Adrenal gland (tissue), 12 donors: ENCODE data around the gene RHOBTB1. TPM values are rescaled to one million over a fixed set of nuclear protein-coding genes. Genes with fewer than 3 reads are reported as not detected.

Experiments
- DNase-seq, 7 donors: peaks; one replicate each; pipeline ENCODE4 v3.0.0-alpha.2; 2019 to 2020
- H3K27ac ChIP-seq, 5 donors: fragments of 200-600 bp; sonication (generic) in 4 of 5; 1 replicate in 3 of 5; 2 replicates in 2 of 5; pipeline versions ENCODE4 v1.5.1 to v1.8.0; 2016 to 2020; ENCODE audit warnings: mild to moderate bottlenecking in 1 of 5
- H3K27me3 ChIP-seq: fragments of 200-600 bp; 2 replicates; pipeline ENCODE4 v1.8.0; 2021
- H3K36me3 ChIP-seq, 2 donors: fragments of 200-600 bp; replicated peaks in 1 of 2; 1 replicate in 1 of 2; 2 replicates in 1 of 2; pipeline versions ENCODE4 v1.5.1 to v1.8.0; 2018 to 2022
- H3K4me1 ChIP-seq, 2 donors: fragments of 200-600 bp; replicated peaks in 1 of 2; 1 replicate in 1 of 2; 2 replicates in 1 of 2; pipeline versions ENCODE4 v1.5.1 to v1.8.0; 2018 to 2021
- H3K4me3 ChIP-seq, 4 donors: fragments of 200-600 bp; sonication (generic) in 3 of 4; one replicate each; pipeline ENCODE4 v1.5.1; 2016 to 2018
- H3K9me3 ChIP-seq, 3 donors: fragments of 200-600 bp; sonication (generic) in 1 of 3; replicated peaks in 1 of 3; 1 replicate in 2 of 3; 2 replicates in 1 of 3; pipeline versions ENCODE4 v1.5.1 to v1.8.0; 2016 to 2021
- CTCF ChIP-seq, 6 experiments: fragments of 450-650 bp in 4 of 6; fragments of 200-600 bp in 2 of 6; sonication (generic) in 1 of 6; IDR thresholded peaks; 1 replicate in 5 of 6; 2 replicates in 1 of 6; pipeline versions ENCODE4 v1.5.1 to v1.8.0; 2016 to 2021; ENCODE audit warnings: antibody characterized with exemption in 6 of 6, mild to moderate bottlenecking in 2 of 6, moderate library complexity in 1 of 6
- POLR2A ChIP-seq, 2 donors: fragments of 450-650 bp; IDR thresholded peaks; one replicate each; pipeline ENCODE4 v1.6.1; 2017; ENCODE audit warnings: antibody characterized with exemption in 2 of 2, mild to moderate bottlenecking in 2 of 2, moderate library complexity in 1 of 2
- WGBS, 4 donors: extraction: QIAGEN DNeasy Blood & Tissue Kit in 2 of 4; methylation state at CpG; one replicate each; pipeline versions ENCODE4 v1.1.5 to v1.1.7; 2013 to 2017; 5-methylcytosine and 5-hydroxymethylcytosine counted together
- intact Hi-C, 2 donors: fragments of 100-400 bp; cut with DNase I; formaldehyde crosslinking; loops; one replicate each; pipeline versions ENCODE4 v1.14.1 to v1.15.0; 2022 to 2023
- polyA plus RNA-seq, 3 donors: library from polyadenylated mRNA; stranded (reverse); fragments of 200-250 nt in 2 of 3; fragments of 350-450 nt in 1 of 3; fragmentation: Illumina TruSeq in 1 of 3; extraction: RNeasy Lipid Tissue Mini Kit (QIAGEN cat#74804) in 1 of 3; gene quantifications; one replicate each; pipeline ENCODE4 v1.2.3, GENCODE V29; 2013 to 2014
- total RNA-seq, 9 donors: library from RNA; depleted of rRNA in 4 of 9; stranded (reverse); fragments of >200 nt in 4 of 9; fragments of 120-200 nt in 1 of 9; fragmentation: NEBNext Ultra II Directional in 1 of 9; extraction: Animal tissue kit (Norgen Biotek cat#: 25700) in 1 of 9; gene quantifications; one replicate each; pipeline versions ENCODE4 v1.1.0 to v1.2.4, GENCODE V29; 2013 to 2023
- donor health status: healthy with polysubstance abuse.
- donor health status: Bipolar disorder and iron deficiency.
- donor health status: DM: yes; HTN: yes; CAD: no.
- donor health status: DM: no; HTN: no; CAD: no.
- donor health status: DM: no; HTN: no; CAD: no.
- donor health status: DM: yes; HTN: yes; CAD: no.

RHOBTB1 gene
- total and polyA plus RNA-seq, 12 donors, result 7.9 to 122 (median 26.6) TPM

DNA sequence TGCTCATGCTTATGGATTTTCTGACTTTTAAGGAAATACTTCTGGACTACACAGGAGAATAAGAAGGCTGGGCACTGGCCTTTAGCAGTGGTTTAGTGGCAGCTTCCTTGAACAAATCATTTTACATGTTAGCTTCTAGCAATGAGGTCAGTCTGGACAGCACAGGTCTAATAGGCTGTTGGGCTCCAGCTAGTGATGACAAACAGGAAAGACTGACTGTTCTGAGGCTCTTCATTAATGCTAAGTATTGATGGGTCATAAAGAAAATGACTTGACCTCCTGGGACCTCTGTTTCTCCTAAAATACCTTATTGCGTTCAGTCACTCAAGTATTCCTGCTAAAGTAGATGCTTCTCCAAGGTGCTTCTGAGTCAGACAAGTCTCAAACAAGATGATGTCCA is 4.9 kb upstream of the RHOBTB1 start:
- WGBS, 4 donors, result 90 to 100% (median 100%) methylated on average over 1 of the region's 1 CpG
- Histone ChIP-seq H3K27ac (no peak overlapping the region), H3K27me3 (no peaks in the 10 kb centered on the region), H3K4me1 (peaks cover 0 to 6% of the 10 kb centered on the region in 2 donors), H3K9me3 (no peaks in the 10 kb centered on the region), H3K4me3 (no peak overlapping the region), H3K36me3 (no peaks in the 10 kb centered on the region)
- DNase-seq, result no peak
- no peak for TF ChIP-seq POLR2A (IDR thresholded peaks at IDR 0.05)
- TF ChIP-seq CTCF (IDR thresholded peaks at IDR 0.05), result no peak
- intact Hi-C loops, result loop anchor here in 1 of 2 donors (10.0 kb wide), 1 partner anchor 64 kb away; no protein-coding TSS in a partner anchor

DNA sequence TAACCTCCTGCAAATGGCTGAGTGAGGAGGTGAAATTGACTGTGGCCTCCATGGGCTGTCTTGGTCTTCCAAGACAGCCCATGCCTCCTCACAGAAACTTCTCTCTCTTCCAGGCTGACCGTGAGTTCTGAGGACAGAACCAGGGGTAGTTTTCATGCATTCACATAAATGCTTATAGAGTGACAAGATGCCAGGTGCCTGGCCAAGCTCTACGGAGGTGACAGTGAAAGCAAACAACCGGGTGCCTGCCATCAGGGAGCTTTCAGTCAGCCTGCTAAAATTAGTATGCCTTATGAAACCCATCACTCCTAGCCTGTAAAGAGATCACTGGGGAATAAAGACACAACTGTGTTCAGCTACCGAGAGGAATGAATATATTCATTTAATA is 919 bp upstream of the RHOBTB1 start:
- Histone ChIP-seq H3K27ac (peak overlapping the region; percentile 96 to 100 (median 99)), H3K9me3 (no peaks in the 10 kb centered on the region), H3K4me3 (peak overlapping the region in 3 of 4 donors; percentile 80 to 94 (median 88)), H3K36me3 (no peaks in the 10 kb centered on the region), H3K4me1 (peaks cover 0 to 34% of the 10 kb centered on the region in 2 donors), H3K27me3 (no peaks in the 10 kb centered on the region)
- 32 to 57% (median 40%) methylated on average over 4 of the region's 4 CpGs for WGBS, 4 donors
- TF ChIP-seq CTCF (IDR thresholded peaks at IDR 0.05) (no peak), POLR2A (IDR thresholded peaks at IDR 0.05) (no peak)
- intact Hi-C loops, result loop anchor here in 1 of 2 donors (10.0 kb wide), 1 partner anchor 60 kb away; no protein-coding TSS in a partner anchor
- no peak for DNase-seq

- TF ChIP-seq POLR2A (IDR thresholded peaks at IDR 0.05), result peak in 1 of 2 donors; percentile 4
- TF ChIP-seq CTCF (IDR thresholded peaks at IDR 0.05), result no peak
Measured at GRCh38 chr10:60943316-60944057, 498 bp downstream of the RHOBTB1 start.

DNA sequence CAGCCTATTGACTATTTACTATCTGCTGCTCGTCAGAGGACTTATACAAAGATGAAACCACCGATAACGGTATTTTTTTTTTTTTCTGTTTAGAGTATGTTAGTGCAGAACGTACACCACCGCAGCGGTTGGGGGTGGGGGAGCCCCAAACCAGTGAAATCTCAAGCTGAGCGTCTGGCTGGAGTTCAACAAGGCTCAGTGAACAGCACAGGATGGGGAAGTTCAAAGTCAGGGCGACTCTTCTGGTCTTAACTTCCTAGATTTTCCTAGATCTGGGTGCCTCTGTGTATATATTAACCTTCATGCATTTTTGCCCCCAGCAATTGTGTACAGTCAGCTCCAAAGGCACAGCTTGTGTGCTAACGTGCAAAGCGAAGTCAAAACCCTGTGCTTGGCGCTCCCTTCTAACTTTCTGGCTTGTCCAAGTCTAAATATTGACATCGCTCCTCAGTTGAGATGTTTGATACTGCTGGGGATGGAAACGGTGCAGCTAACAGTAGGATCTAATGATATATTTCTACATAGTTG is 1.1 kb downstream of the RHOBTB1 start:
- intact Hi-C loops, result loop anchor here in 1 of 2 donors (10.0 kb wide), 1 partner anchor 58 kb away; no protein-coding TSS in a partner anchor
- H3K36me3 ChIP-seq, result no peaks in the 10 kb centered on the region
- peak; percentile 59 to 79 (median 67) for DNase-seq
- H3K4me3 ChIP-seq, result peak overlapping the region; percentile 80 to 94 (median 84)
- TF ChIP-seq CTCF (IDR thresholded peaks at IDR 0.05) (no peak), POLR2A (IDR thresholded peaks at IDR 0.05) (peak in 1 of 2 donors; percentile 9)
- H3K9me3 ChIP-seq, result no peaks in the 10 kb centered on the region
- H3K27me3 ChIP-seq, result no peaks in the 10 kb centered on the region
- H3K27ac ChIP-seq, result peak overlapping the region; percentile 96 to 100 (median 99)
- WGBS, 4 donors, result 0 to 1% (median 0%) methylated on average over 13 of the region's 13 CpGs
- H3K4me1 ChIP-seq, result peaks cover 0 to 35% of the 10 kb centered on the region in 2 donors

More at GRCh38 chr10:60943316-60944057, 498 bp downstream of the RHOBTB1 start:
- WGBS, 4 donors, result 0 to 3% (median 0%) methylated on average over 4 to 44 of the region's 44 CpGs
- Histone ChIP-seq H3K4me3 (peak overlapping the region; percentile 80 to 94 (median 84)), H3K9me3 (no peaks in the 10 kb centered on the region), H3K27me3 (no peaks in the 10 kb centered on the region), H3K36me3 (no peaks in the 10 kb centered on the region), H3K27ac (peak overlapping the region; percentile 96 to 100 (median 99)), H3K4me1 (peaks cover 0 to 35% of the 10 kb centered on the region in 2 donors)
- intact Hi-C loops, result loop anchor here in 1 of 2 donors (10.0 kb wide), 1 partner anchor 59 kb away; no protein-coding TSS in a partner anchor
- DNase-seq, result peak; percentile 62 to 85 (median 74)
